ENCODE data around the gene ZNF862.
"Not testable (repeated sequence)": the region's sequence is repeated elsewhere in the genome, so short reads cannot be mapped to it uniquely, and the experiment has no call there.

The ZNF862 gene

DNA sequence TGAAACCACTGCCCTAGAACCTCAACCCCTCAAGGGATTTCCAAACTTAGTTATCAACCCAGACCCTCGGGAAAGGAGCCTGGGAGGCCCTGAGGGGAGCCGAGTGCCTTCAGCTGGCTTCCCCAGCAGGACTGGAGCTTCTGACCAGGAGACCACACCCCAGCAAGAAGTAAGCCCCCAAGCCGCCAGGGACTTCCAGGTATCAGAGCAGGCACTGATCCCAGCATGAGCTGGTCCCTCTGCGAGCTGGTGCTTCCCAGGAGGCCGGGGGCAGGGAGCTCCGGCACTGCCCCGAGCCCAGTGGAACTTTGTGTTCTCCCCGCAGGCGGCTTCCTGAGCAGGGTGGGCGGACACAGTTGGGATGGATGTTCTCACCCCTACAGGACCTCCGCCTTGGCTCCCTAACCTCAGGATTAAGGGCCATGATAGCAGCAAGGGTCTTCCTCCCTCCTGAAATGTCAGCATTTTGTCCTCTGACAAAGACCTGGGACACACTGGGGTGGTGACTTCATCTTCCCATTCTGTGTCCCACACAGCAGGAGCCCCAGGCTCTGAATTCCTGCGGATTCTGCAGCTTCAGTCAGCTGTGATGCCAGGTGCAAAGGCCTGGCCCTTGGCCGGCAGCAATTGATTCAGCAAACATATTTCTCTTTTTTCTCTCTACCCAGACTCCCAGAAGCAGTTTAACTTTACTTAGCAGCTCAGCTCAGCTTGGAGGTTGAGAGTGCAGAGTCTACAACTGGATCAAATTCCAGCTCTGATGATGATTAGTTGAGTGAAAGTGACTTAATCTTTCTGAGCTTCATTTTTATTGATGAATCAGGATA lies 47.2 kb downstream of the ZNF862 start:
- no peak for DNase-seq
- no peaks in the 10 kb centered on the region for H3K27me3 ChIP-seq
- no peak overlapping the region for H3K27ac ChIP-seq
- no peak overlapping the region for H3K4me3 ChIP-seq
- intact Hi-C loops (cut with DNase I; ENCODE audit: low total_unique reads), result loop anchor here (10.0 kb wide), 1 partner anchor 389 kb away; no protein-coding TSS in a partner anchor
- H3K4me1 ChIP-seq, result peaks cover 0 to 29% (median 19%) of the 10 kb centered on the region in 4 donors
- no peaks in the 10 kb centered on the region for H3K36me3 ChIP-seq
- TF ChIP-seq, protein P1, sequence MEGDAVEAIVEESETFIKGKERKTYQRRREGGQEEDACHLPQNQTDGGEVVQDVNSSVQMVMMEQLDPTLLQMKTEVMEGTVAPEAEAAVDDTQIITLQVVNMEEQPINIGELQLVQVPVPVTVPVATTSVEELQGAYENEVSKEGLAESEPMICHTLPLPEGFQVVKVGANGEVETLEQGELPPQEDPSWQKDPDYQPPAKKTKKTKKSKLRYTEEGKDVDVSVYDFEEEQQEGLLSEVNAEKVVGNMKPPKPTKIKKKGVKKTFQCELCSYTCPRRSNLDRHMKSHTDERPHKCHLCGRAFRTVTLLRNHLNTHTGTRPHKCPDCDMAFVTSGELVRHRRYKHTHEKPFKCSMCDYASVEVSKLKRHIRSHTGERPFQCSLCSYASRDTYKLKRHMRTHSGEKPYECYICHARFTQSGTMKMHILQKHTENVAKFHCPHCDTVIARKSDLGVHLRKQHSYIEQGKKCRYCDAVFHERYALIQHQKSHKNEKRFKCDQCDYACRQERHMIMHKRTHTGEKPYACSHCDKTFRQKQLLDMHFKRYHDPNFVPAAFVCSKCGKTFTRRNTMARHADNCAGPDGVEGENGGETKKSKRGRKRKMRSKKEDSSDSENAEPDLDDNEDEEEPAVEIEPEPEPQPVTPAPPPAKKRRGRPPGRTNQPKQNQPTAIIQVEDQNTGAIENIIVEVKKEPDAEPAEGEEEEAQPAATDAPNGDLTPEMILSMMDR (IDR thresholded peaks at IDR 0.05), result no peak
- H3K9me3 ChIP-seq, result no peaks in the 10 kb centered on the region

DNA sequence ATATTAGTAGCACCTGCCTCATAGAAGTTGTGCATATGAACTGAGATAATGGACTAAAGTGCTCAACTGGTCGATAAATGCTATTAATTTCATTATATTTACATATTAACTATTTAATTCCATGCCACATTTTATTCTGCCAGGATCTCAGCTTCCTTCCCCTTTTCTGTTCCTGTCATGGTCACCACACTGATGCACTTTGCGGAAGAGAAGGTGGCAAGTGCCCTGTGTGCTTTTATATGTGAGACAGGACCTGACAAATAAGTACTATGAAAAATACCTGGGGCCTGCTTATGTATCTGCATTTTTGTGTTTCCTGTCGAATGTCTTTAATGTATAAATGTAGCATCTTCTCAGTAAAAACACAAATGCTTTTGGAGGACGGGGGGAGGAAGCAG lies 47.8 kb downstream of the ZNF862 start:
- no peak overlapping the region for H3K27ac ChIP-seq
- H3K9me3 ChIP-seq, result no peaks in the 10 kb centered on the region
- H3K36me3 ChIP-seq, result no peaks in the 10 kb centered on the region
- TF ChIP-seq, protein P1 (IDR thresholded peaks at IDR 0.05), result no peak
- intact Hi-C loops (cut with DNase I; ENCODE audit: low total_unique reads), result loop anchor here (10.0 kb wide), 1 partner anchor 389 kb away; no protein-coding TSS in a partner anchor
- peaks cover 0 to 29% (median 19%) of the 10 kb centered on the region in 4 donors for H3K4me1 ChIP-seq
- no peak overlapping the region for H3K4me3 ChIP-seq
- H3K27me3 ChIP-seq, result no peaks in the 10 kb centered on the region
- no peak for DNase-seq

DNA sequence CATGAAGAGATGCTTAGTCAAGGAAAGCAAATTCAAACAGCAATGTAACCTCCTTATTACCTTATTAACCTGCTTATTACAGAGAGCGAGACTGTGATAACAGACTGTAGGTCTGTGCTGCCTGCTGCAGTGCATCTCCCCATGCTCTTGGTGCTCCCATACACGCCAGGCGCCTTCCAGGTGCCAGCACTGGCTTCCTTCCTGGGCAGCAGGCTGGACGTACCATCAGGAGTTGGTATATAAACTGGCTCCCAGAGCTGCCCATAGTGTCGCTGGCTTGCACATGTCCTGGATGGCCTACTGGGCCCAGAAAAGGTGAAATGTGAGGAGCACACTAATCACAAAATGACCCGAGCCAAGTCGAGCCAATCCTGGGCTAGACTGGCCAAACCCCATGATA lies 49.1 kb downstream of the ZNF862 start:
- Histone ChIP-seq H3K27me3 (no peaks in the 10 kb centered on the region), H3K27ac (no peak overlapping the region), H3K4me3 (no peak overlapping the region), H3K9me3 (no peaks in the 10 kb centered on the region), H3K4me1 (peaks cover 0 to 29% (median 19%) of the 10 kb centered on the region in 4 donors), H3K36me3 (no peaks in the 10 kb centered on the region)
- DNase-seq, result no peak
- TF ChIP-seq, protein P1 (IDR thresholded peaks at IDR 0.05), result no peak
- intact Hi-C loops (cut with DNase I; ENCODE audit: low total_unique reads), result loop anchor here (10.0 kb wide), 1 partner anchor 387 kb away; no protein-coding TSS in a partner anchor

DNA sequence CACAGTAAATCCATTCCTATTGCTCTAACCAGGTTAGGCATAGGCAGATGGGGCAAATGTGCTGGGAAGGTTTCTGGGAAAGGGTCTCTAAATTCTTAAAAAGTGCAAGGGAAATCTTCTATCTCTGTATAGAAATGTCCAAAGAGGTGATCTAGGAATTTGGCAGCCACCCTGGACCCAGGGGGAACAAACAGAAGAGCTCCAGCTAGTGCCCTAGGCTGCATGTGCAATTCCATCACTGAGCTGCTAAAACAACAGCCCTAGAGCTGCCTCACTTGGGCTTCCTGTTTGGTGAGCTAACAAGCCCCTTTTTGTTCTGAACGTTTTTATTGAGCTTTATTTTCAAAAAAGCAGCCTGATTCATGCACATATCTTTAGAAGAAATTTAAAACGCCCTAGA lies 52.5 kb downstream of the ZNF862 start:
- intact Hi-C loops (cut with DNase I; ENCODE audit: low total_unique reads); DNase-seq; H3K4me3 ChIP-seq; H3K4me1 ChIP-seq; H3K27ac ChIP-seq; H3K36me3 ChIP-seq; H3K27me3 ChIP-seq; H3K9me3 ChIP-seq: not testable (repeated sequence)

DNA sequence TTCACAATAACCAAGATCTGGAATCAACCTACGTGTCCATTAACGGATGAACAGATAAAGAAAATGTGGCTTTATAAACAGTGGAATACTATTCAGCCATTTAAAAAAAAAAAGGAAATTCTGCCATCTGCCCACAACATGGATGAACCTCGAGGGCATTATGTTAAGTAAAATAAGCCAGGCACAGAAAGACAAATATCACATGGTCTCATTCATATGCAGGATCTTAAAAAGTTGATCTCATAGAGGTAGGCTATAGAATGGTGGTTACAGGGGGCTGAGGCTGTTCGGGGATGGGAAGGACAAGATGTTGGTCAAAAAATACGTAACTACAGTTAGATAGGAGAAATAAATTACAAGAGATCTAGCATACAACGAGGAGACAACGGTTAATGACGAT lies 56.8 kb downstream of the ZNF862 start:
- DNase-seq; H3K4me3 ChIP-seq; H3K27ac ChIP-seq; H3K9me3 ChIP-seq; intact Hi-C loops (cut with DNase I; ENCODE audit: low total_unique reads); H3K36me3 ChIP-seq; H3K4me1 ChIP-seq; H3K27me3 ChIP-seq: not testable (repeated sequence)

DNA sequence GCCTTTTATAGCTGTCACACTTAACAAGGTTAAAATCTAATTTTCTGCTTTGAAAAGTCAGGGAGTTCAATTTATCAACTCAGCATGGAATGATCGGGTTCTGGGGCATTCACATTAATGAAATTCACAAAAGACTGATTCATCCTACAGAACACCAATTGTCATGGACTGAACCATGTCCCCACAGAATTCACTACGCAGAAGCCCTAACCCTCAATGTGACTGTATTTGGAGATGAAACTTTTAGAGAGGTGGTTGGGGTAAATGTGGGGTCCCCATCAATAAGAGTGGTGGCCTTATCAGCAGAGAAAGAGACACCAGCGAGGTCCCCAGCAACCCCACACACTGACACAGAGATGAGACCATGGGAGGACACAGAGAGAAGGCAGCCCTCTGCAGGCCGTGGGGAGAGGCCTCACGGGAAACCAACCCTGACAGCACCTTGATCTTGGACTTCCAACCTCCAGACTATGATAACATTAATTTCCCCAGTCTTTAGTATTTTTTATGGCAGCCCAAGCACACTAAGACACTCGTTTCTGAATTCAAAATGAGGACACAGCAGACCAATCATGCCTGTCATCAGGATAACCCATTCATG lies 69.7 kb downstream of the ZNF862 start:
- DNase-seq; intact Hi-C loops (cut with DNase I; ENCODE audit: low total_unique reads); H3K9me3 ChIP-seq: not testable (repeated sequence)

DNA sequence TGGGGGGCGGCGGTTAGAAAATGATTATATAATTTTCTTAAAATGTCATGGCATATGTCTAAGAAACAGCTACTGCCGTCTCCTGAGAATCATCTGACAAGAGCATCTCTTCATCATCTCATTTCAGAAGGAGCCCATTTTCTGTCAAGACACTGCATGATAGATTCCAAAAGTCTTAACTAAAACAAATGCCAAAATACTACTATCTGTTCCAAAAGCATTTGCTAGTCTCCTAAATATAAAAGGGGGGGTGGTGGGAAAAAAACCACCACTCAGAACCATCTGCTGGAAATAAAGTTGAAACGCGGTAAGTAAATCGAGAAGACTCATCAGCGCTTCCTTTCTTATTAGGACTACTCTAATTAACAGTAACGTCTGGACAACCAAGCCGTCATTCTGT lies 72.0 kb downstream of the ZNF862 start:
- H3K27ac ChIP-seq; H3K36me3 ChIP-seq; intact Hi-C loops (cut with DNase I; ENCODE audit: low total_unique reads): not testable (repeated sequence)

More for the DNA sequence above, 69.7 kb downstream of the ZNF862 start:
- not testable (repeated sequence) for H3K27me3 ChIP-seq, H3K4me1 ChIP-seq, H3K36me3 ChIP-seq, H3K4me3 ChIP-seq, H3K27ac ChIP-seq

DNA sequence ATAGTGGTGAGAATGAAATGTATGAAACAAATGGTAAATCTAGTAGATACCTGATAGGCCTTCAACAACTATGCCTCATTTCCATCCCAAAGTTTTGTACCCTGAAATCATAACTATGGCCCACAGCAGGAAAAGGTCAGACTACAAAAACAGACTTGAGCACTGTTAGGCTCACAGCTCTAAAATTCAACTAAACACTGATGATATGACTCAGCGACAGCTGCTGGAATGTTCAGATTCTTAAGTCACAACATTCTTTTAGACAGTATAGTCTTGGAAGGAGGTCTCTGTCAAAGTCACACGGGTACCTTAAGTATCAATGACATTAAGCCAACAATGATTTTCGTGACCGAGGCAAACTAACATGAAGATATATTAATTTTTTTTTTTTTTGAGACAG lies 74.0 kb downstream of the ZNF862 start:
- H3K4me1 ChIP-seq; H3K36me3 ChIP-seq; H3K27ac ChIP-seq; H3K4me3 ChIP-seq; DNase-seq; H3K9me3 ChIP-seq; intact Hi-C loops (cut with DNase I; ENCODE audit: low total_unique reads); H3K27me3 ChIP-seq: not testable (repeated sequence)

More for the DNA sequence above, 72.0 kb downstream of the ZNF862 start:
- DNase-seq, H3K27me3 ChIP-seq, H3K4me3 ChIP-seq, H3K4me1 ChIP-seq, H3K9me3 ChIP-seq: not testable (repeated sequence)

All from tibial artery (tissue), 4 donors.